GM12865 (cell line): ENCODE measurements around the gene TRIM50.
"Not testable (repeated sequence)": the region's sequence is repeated elsewhere in the genome, so short reads cannot be mapped to it uniquely, and the experiment has no call there.

Source experiments
- DNase-seq: peaks from one replicate; pipeline ENCODE4 v3.0.0; 2010; ENCODE audit warnings: low read depth
- H3K4me3 ChIP-seq: 2 replicates; pipeline ENCODE4 v1.5.1; 2011; ENCODE audit warnings: mild to moderate bottlenecking, low read depth, low read length, control low read depth
- CTCF ChIP-seq: IDR thresholded peaks from 2 replicates; pipeline ENCODE4 v1.5.1; 2011; ENCODE audit warnings: low read length, control low read depth, low read depth, inconsistent platforms; ENCODE audit not compliant: insufficient read depth; ENCODE audit errors: missing control alignments

The TRIM50 gene

GRCh38 chr7:73318656-73319204 lies 9.2 kb downstream of the TRIM50 start:
- DNase-seq, H3K4me3 ChIP-seq: not testable (repeated sequence)

- H3K4me3 ChIP-seq = no peak overlapping the region
- no peak for DNase-seq
- TF ChIP-seq CTCF = no peak
These were observed 11.4 kb downstream of the TRIM50 start for GRCh38 chr7:73316521-73316920.

GRCh38 chr7:73314271-73314670 lies 13.6 kb downstream of the TRIM50 start:
- no peak for TF ChIP-seq CTCF
- DNase-seq = no peak
- no peak overlapping the region for H3K4me3 ChIP-seq

- no peak overlapping the region for H3K4me3 ChIP-seq
- DNase-seq = no peak
- no peak for TF ChIP-seq CTCF
These were observed 14.4 kb downstream of the TRIM50 start for GRCh38 chr7:73313521-73313906.

- no peak for DNase-seq
- no peak for TF ChIP-seq CTCF
- no peak overlapping the region for H3K4me3 ChIP-seq
These were observed 14.9 kb downstream of the TRIM50 start for GRCh38 chr7:73312831-73313520.

GRCh38 chr7:73311421-73311820 lies 16.5 kb downstream of the TRIM50 start:
- H3K4me3 ChIP-seq = not testable (repeated sequence)

GRCh38 chr7:73308665-73309214 lies 19.1 kb downstream of the TRIM50 start, which contains the start of gene NSUN5:
Gene NSUN5 (minus strand): TSS chr7:73308826. CDS start chr7:73308790, 36 bp downstream.
- TF ChIP-seq CTCF = no peak
- H3K4me3 ChIP-seq = peak within 1 kb of the TSS; percentile 81
- peak; percentile 97 for DNase-seq

More at GRCh38 chr7:73311421-73311820, 16.5 kb downstream of the TRIM50 start:
- DNase-seq = not testable (repeated sequence)
